OCI-LY7 (cell line): ENCODE measurements around the gene CECR2. TPM values are rescaled to one million over a fixed set of nuclear protein-coding genes. Genes with fewer than 3 reads are reported as not detected.

Experiments used
- BruUV-seq: library from RNA; stranded (reverse); fragments of 400-500 nt; replicated peaks from 2 replicates; lab custom pipeline; 2021; lab: Mats Ljungman, UMichigan
- CTCF ChIA-PET: fragments of 300-600 bp; sonication (Branson Sonifier 250); formaldehyde crosslinking; loops from one replicate; lab custom pipeline; 2022; ENCODE audit warnings: antibody characterized with exemption; ENCODE audit not compliant: unreplicated experiment; lab: Charles Lee
- POLR2A ChIA-PET: fragments of 300-600 bp; sonication (Branson Sonifier 250); formaldehyde crosslinking; loops from one replicate; lab custom pipeline; 2022; ENCODE audit warnings: antibody characterized with exemption; lab: Charles Lee
- DNase-seq: peaks from one replicate; pipeline ENCODE4 v3.0.0-alpha.2; 2015; ENCODE audit warnings: low spot score
- H2AFZ ChIP-seq: fragments of 200-600 bp; sonication (generic), shearing (Covaris generic); 2 replicates; pipeline ENCODE4 v1.6.1; 2014; ENCODE audit warnings: mild to moderate bottlenecking, antibody characterized with exemption, low read length, moderate library complexity
- H3K27ac ChIP-seq: fragments of 200-600 bp; sonication (generic); 2 replicates; pipeline ENCODE4 v1.5.1; 2014; ENCODE audit warnings: mixed run types, low read depth, mild to moderate bottlenecking, moderate library complexity, low read length, inconsistent platforms; ENCODE audit not compliant: poor library complexity, severe bottlenecking
- H3K36me3 ChIP-seq: fragments of 200-600 bp; sonication (generic); 2 replicates; pipeline ENCODE4 v1.6.1; 2014; ENCODE audit warnings: mild to moderate bottlenecking, antibody characterized with exemption, low read length, moderate library complexity, mixed read lengths; ENCODE audit not compliant: insufficient read depth
- H3K4me1 ChIP-seq: fragments of 200-600 bp; sonication (generic); 2 replicates; pipeline ENCODE4 v1.5.1; 2014; ENCODE audit warnings: mild to moderate bottlenecking, low read length; ENCODE audit not compliant: insufficient read depth, poor library complexity, severe bottlenecking
- H3K4me2 ChIP-seq: fragments of 200-600 bp; sonication (generic); 2 replicates; pipeline ENCODE4 v1.6.1; 2014; ENCODE audit warnings: mild to moderate bottlenecking, low read length
- H3K4me3 ChIP-seq: fragments of 200-600 bp; sonication (generic); 2 replicates; pipeline ENCODE4 v1.5.1; 2014; ENCODE audit warnings: mild to moderate bottlenecking, low read depth, low read length; ENCODE audit not compliant: poor library complexity, severe bottlenecking
- H3K79me2 ChIP-seq: fragments of 200-600 bp; sonication (generic); 2 replicates; pipeline ENCODE4 v1.6.1; 2016; ENCODE audit warnings: low read depth, mild to moderate bottlenecking, low read length, moderate library complexity, mixed read lengths; ENCODE audit not compliant: insufficient read depth
- H3K9me2 ChIP-seq: fragments of 200-600 bp; sonication (generic); 2 replicates; pipeline ENCODE4 v1.6.1; 2016; ENCODE audit warnings: mild to moderate bottlenecking, low read length, mixed read lengths; ENCODE audit not compliant: insufficient read depth
- H3K9me3 ChIP-seq: fragments of 200-600 bp; sonication (generic); 2 replicates; pipeline ENCODE4 v1.6.1; 2014; ENCODE audit warnings: mild to moderate bottlenecking, mixed run types, low read length, mixed read lengths
- H4K20me1 ChIP-seq: fragments of 200-600 bp; sonication (generic); 2 replicates; pipeline ENCODE4 v1.6.1; 2014; ENCODE audit warnings: mild to moderate bottlenecking, antibody characterized with exemption, low read length, moderate library complexity, mixed read lengths; ENCODE audit not compliant: insufficient read depth
- CTCF ChIP-seq: fragments of 200-600 bp; sonication (generic); conservative IDR thresholded peaks from 2 replicates; pipeline ENCODE4 v1.5.1; 2014; ENCODE audit warnings: mild to moderate bottlenecking, antibody characterized with exemption, low read length, moderate library complexity, mixed read lengths
- EZH2phosphoT487 ChIP-seq: fragments of 200-600 bp; sonication (generic); IDR thresholded peaks from 2 replicates; pipeline ENCODE4 v1.6.1; 2018; ENCODE audit warnings: low read depth, borderline replicate concordance, mild to moderate bottlenecking, mixed run types, antibody characterized with exemption, low read length, moderate library complexity, mixed read lengths
- intact Hi-C: fragments of 100-400 bp; cut with micrococcal nuclease; formaldehyde crosslinking; loops from one replicate; pipeline ENCODE4 v1.10.0; 2022; ENCODE audit not compliant: unreplicated experiment
- total RNA-seq, 2 experiments: library from RNA; depleted of rRNA in 1 of 2; stranded (reverse); fragments of >200 nt in 1 of 2; shearing (Covaris generic) in 1 of 2; gene quantifications; 2 replicates each; pipeline ENCODE4 v1.2.3, GENCODE V29; 2014 to 2022

CECR2 gene
- total RNA-seq, 2 experiments from 2014 or later: 0.09 to 0.53 TPM

DNA sequence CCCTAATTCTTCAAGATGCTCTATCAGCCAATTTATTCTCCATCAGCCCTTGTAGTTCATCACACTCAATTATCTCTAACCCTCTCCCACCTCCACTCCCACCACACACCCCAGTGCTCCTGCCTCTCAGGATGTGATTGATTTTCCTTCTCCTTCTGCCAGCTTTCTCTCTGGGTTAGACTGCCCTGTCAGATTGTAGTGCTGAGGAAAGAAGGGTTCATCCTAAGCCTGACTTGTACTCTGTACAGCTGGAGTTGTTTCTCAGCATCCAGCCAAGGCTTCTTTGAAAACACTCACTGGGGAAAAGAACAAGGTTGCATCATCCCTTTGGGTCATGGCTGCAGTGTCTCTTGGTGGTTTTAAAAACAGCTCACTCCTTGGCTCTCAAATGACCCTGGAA is 61.2 kb downstream of the CECR2 start:
- CTCF ChIA-PET: no interaction called here
- no peak overlapping the region for H2AFZ ChIP-seq
- no TSS peak for BruUV-seq

DNA sequence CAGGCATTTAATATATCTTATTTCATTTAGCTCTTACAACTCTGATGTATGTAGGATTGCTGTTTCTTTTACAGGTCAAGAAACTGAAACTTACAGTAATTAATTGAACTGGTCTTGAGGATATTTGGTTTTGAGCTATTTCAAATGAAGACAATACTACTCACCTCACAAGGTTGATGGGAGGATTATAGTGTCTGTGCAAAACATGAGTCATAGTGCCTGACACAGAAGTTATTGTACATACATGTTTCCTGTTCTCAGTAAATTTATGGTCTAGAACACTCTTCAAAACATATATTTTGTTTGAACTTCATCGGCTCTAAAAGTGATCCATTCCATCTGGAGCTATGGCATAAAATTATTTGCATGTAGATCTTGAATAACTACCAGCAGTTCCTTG is 61.9 kb downstream of the CECR2 start:
- H3K4me1 ChIP-seq: peaks cover 16% of the 10 kb centered on the region
- CTCF ChIA-PET: no interaction called here
- no TSS peak for BruUV-seq
- H4K20me1 ChIP-seq: no peaks in the 10 kb centered on the region
- no peak for DNase-seq
- H3K27ac ChIP-seq: no peak overlapping the region
- TF ChIP-seq CTCF: no peak
- TF ChIP-seq EZH2phosphoT487: no peak
- no peaks in the 10 kb centered on the region for H3K79me2 ChIP-seq
- POLR2A ChIA-PET: interaction anchor here (0.7 kb wide), 1 partner anchor 297 kb away, joined by 3 read pairs; no protein-coding TSS in a partner anchor
- no peak overlapping the region for H2AFZ ChIP-seq
- intact Hi-C loops: no loop called here
- H3K36me3 ChIP-seq: no peaks in the 10 kb centered on the region
- H3K9me2 ChIP-seq: no peaks in the 10 kb centered on the region
- no peak overlapping the region for H3K4me3 ChIP-seq
- no peaks in the 10 kb centered on the region for H3K9me3 ChIP-seq
- no peak overlapping the region for H3K4me2 ChIP-seq

More for the DNA sequence above, 61.2 kb downstream of the CECR2 start:
- intact Hi-C loops: no loop called here
- TF ChIP-seq EZH2phosphoT487: no peak
- no peak for TF ChIP-seq CTCF
- no peak overlapping the region for H3K4me2 ChIP-seq
- H3K27ac ChIP-seq: no peak overlapping the region
- no peaks in the 10 kb centered on the region for H3K36me3 ChIP-seq
- H3K4me3 ChIP-seq: no peak overlapping the region
- POLR2A ChIA-PET: no interaction called here
- no peaks in the 10 kb centered on the region for H3K9me2 ChIP-seq
- H3K9me3 ChIP-seq: no peaks in the 10 kb centered on the region
- DNase-seq: no peak
- no peaks in the 10 kb centered on the region for H4K20me1 ChIP-seq
- H3K79me2 ChIP-seq: no peaks in the 10 kb centered on the region
- peaks cover 9% of the 10 kb centered on the region for H3K4me1 ChIP-seq

DNA sequence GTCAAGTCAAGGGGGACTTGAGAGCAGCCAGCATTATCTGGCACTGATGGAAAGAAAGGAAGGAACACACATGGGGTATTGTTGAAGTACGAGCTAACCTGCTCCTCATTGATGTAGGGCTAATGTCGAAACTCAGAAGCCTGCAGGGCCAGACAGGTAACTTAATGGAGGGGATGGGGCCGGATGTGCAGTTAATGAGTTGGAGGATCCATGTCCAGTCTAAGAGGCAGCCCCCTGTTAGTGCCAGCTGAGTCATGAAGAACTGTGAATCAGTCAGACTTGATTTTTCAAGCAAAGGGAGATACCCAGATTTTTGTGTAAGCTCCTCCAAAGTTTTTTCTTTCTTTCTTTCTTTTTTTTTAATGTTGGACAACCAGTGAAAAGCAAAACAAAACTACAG is 65.6 kb downstream of the CECR2 start:
- Histone ChIP-seq H3K9me2 (no peaks in the 10 kb centered on the region), H3K79me2 (no peaks in the 10 kb centered on the region), H3K27ac (no peak overlapping the region), H3K36me3 (no peaks in the 10 kb centered on the region), H3K9me3 (no peaks in the 10 kb centered on the region), H2AFZ (no peak overlapping the region), H3K4me1 (peaks cover 31% of the 10 kb centered on the region), H3K4me2 (no peak overlapping the region), H4K20me1 (no peaks in the 10 kb centered on the region), H3K4me3 (no peak overlapping the region)
- intact Hi-C loops: loop anchor here (5.0 kb wide), 1 partner anchor 42 kb away; no protein-coding TSS in a partner anchor
- BruUV-seq: no TSS peak
- DNase-seq: no peak
- TF ChIP-seq CTCF (no peak), EZH2phosphoT487 (no peak)
- CTCF ChIA-PET: no interaction called here
- POLR2A ChIA-PET: interaction anchor here (0.6 to 2.7 kb wide), 7 partner anchors 10 to 111 kb away, joined by 3 to 10 read pairs (median 7); no protein-coding TSS in a partner anchor
